GM23338 (cell line): Measurements from ENCODE around the gene SMIM10. TPM values are rescaled to one million over a fixed set of nuclear protein-coding genes. Genes with fewer than 3 reads are reported as not detected.

ENCODE experiments used
- ATAC-seq: fragments of 200-7000 bp; cut with Tn5 transposase; 3 replicates; pipeline ENCODE4 v1.9.1; 2020
- DNase-seq: peaks from one replicate; pipeline ENCODE4 v3.0.0-alpha.2; 2015; ENCODE audit warnings: low spot score
- H2AFZ ChIP-seq: fragments of 200-600 bp; sonication (generic); 2 replicates; pipeline ENCODE4 v1.8.0; 2016; ENCODE audit warnings: antibody characterized with exemption, mild to moderate bottlenecking, moderate library complexity
- H3F3A ChIP-seq: fragments of 200-600 bp; sonication (generic); replicated peaks from 2 replicates; pipeline ENCODE4 v1.8.0; 2017; ENCODE audit warnings: antibody characterized with exemption, mixed run types, low read depth
- H3K27ac ChIP-seq: fragments of 200-600 bp; sonication (generic); 2 replicates; pipeline ENCODE4 v1.6.1; 2016; ENCODE audit warnings: low read depth
- H3K27me3 ChIP-seq: fragments of 200-600 bp; sonication (generic); 2 replicates; pipeline ENCODE4 v1.8.0; 2016; ENCODE audit warnings: mild to moderate bottlenecking, mixed run types, moderate library complexity; ENCODE audit not compliant: insufficient read depth
- H3K36me3 ChIP-seq: fragments of 200-600 bp; sonication (generic); 2 replicates; pipeline ENCODE4 v1.8.0; 2016; ENCODE audit warnings: mild to moderate bottlenecking; ENCODE audit not compliant: insufficient read depth
- H3K4me1 ChIP-seq: fragments of 200-600 bp; sonication (generic); 2 replicates; pipeline ENCODE4 v1.8.0; 2016; ENCODE audit warnings: mild to moderate bottlenecking, moderate library complexity; ENCODE audit not compliant: insufficient read depth
- H3K4me2 ChIP-seq: fragments of 200-600 bp; sonication (generic); 2 replicates; pipeline ENCODE4 v1.7.1; 2017; ENCODE audit warnings: mixed run types
- H3K4me3 ChIP-seq: fragments of 200-600 bp; sonication (generic); 2 replicates; pipeline ENCODE4 v1.6.1; 2016; ENCODE audit warnings: mixed run types
- H3K79me2 ChIP-seq: fragments of 200-600 bp; sonication (generic); replicated peaks from 2 replicates; pipeline ENCODE4 v1.8.0; 2017; ENCODE audit warnings: mild to moderate bottlenecking; ENCODE audit not compliant: insufficient read depth
- H3K9me2 ChIP-seq: fragments of 200-600 bp; sonication (generic); 2 replicates; pipeline ENCODE4 v1.8.0; 2017; ENCODE audit not compliant: insufficient read depth
- H4K20me1 ChIP-seq: fragments of 200-600 bp; sonication (generic); replicated peaks from 2 replicates; pipeline ENCODE4 v1.8.0; 2017; ENCODE audit warnings: mild to moderate bottlenecking; ENCODE audit not compliant: insufficient read depth
- H3K27ac Mint-ChIP-seq: 2 replicates; pipeline ENCODE4 v1.8.0; 2020; ENCODE audit warnings: inconsistent platforms, mild to moderate bottlenecking, moderate library complexity, mixed read lengths
- H3K27me3 Mint-ChIP-seq: 3 replicates; pipeline ENCODE4 v1.8.0; 2022; ENCODE audit warnings: low read depth, mild to moderate bottlenecking, moderate library complexity, mixed read lengths, inconsistent platforms; ENCODE audit not compliant: insufficient read depth, poor library complexity
- H3K36me3 Mint-ChIP-seq: 3 replicates; pipeline ENCODE4 v1.8.0; 2021; ENCODE audit warnings: low read depth, mild to moderate bottlenecking, inconsistent platforms, moderate library complexity, mixed read lengths
- H3K4me1 Mint-ChIP-seq: 3 replicates; pipeline ENCODE4 v1.8.0; 2020; ENCODE audit warnings: mild to moderate bottlenecking, inconsistent platforms, mixed read lengths
- H3K4me3 Mint-ChIP-seq: 3 replicates; pipeline ENCODE4 v1.8.0; 2021; ENCODE audit warnings: moderate library complexity, mild to moderate bottlenecking, inconsistent platforms, mixed read lengths
- H3K9me3 Mint-ChIP-seq: 3 replicates; pipeline ENCODE4 v1.8.0; 2020; ENCODE audit warnings: moderate library complexity, mild to moderate bottlenecking, inconsistent platforms, mixed read lengths
- CREB1 ChIP-seq: fragments of 250-450 bp; sonication (Bioruptor Pico); IDR thresholded peaks from 2 replicates; pipeline ENCODE4 v1.5.0; 2020; ENCODE audit warnings: low read depth, mild to moderate bottlenecking, moderate library complexity
- CTCF ChIP-seq, 2 experiments: fragments of 200-600 bp in 1 of 2; sonication (generic) in 1 of 2; conservative IDR thresholded peaks; 2 replicates each; pipeline versions ENCODE4 v1.5.1 to v1.6.1; 2016 to 2017; ENCODE audit warnings: antibody characterized with exemption in 2 of 2, low read depth in 2 of 2, mild to moderate bottlenecking in 2 of 2, moderate library complexity in 1 of 2
- ETS1 ChIP-seq: IDR thresholded peaks from 2 replicates; pipeline ENCODE4 v1.6.1; 2016; ENCODE audit warnings: antibody characterized with exemption
- EZH2 ChIP-seq: fragments of 200-600 bp; sonication (generic); IDR thresholded peaks from one replicate; pipeline ENCODE4 v1.8.0; 2017; ENCODE audit warnings: antibody characterized with exemption, mild to moderate bottlenecking, low read depth; ENCODE audit not compliant: unreplicated experiment
- EZH2phosphoT487 ChIP-seq: fragments of 200-600 bp; sonication (generic); IDR thresholded peaks from one replicate; pipeline ENCODE4 v1.8.1; 2018; ENCODE audit warnings: antibody characterized with exemption; ENCODE audit not compliant: unreplicated experiment
- JUNB ChIP-seq: IDR thresholded peaks from one replicate; pipeline ENCODE4 v1.6.1; 2016; ENCODE audit warnings: antibody characterized with exemption; ENCODE audit not compliant: unreplicated experiment
- NANOG ChIP-seq: IDR thresholded peaks from 2 replicates; pipeline ENCODE4 v1.6.1; 2016; ENCODE audit warnings: antibody characterized with exemption, borderline replicate concordance
- POLR2AphosphoS5 ChIP-seq: IDR thresholded peaks from 2 replicates; pipeline ENCODE4 v1.6.1; 2016; ENCODE audit warnings: antibody characterized with exemption, low read depth
- REST ChIP-seq: IDR thresholded peaks from one replicate; pipeline ENCODE4 v1.6.1; 2018; ENCODE audit warnings: antibody characterized with exemption; ENCODE audit not compliant: unreplicated experiment
- STAT1 ChIP-seq: IDR thresholded peaks from one replicate; pipeline ENCODE4 v1.6.1; 2016; ENCODE audit warnings: antibody characterized with exemption; ENCODE audit not compliant: unreplicated experiment
- ZNF114 ChIP-seq: fragments of 250-450 bp; sonication (Bioruptor Pico); IDR thresholded peaks from 2 replicates; pipeline ENCODE4 v1.5.0; 2020; ENCODE audit warnings: mild to moderate bottlenecking, moderate library complexity
- ZNF331 ChIP-seq: fragments of 250-450 bp; sonication (Bioruptor Pico); IDR thresholded peaks from 2 replicates; pipeline ENCODE4 v1.5.0; 2020; ENCODE audit warnings: low read depth, mild to moderate bottlenecking, moderate library complexity
- ZNF462 ChIP-seq: fragments of 250-450 bp; sonication (Bioruptor Pico); IDR thresholded peaks from 2 replicates; pipeline ENCODE4 v1.5.0; 2020; ENCODE audit warnings: mild to moderate bottlenecking, moderate library complexity
- polyA plus RNA-seq: library from polyadenylated mRNA; unstranded; fragments of >200 nt; fragmentation: Nextera tagmentation; extraction: Ambion mirVana; gene quantifications from 2 replicates; pipeline ENCODE4 v1.2.1, GENCODE V29; 2016
- total RNA-seq: library from RNA; depleted of rRNA; stranded (reverse); fragments of >200 nt; shearing (Covaris generic); gene quantifications from 2 replicates; pipeline ENCODE4 v1.2.3, GENCODE V29; 2014

Gene SMIM10
- total and polyA plus RNA-seq, 2 experiments from 2014 or later, result 1.7 to 4.8 TPM

- H3K4me2 ChIP-seq, result no peak overlapping the region
- H3K36me3 ChIP-seq, result no peaks in the 10 kb centered on the region
- Mint-ChIP-seq H3K27me3 (peaks cover 7% of the 10 kb centered on the region), H3K9me3 (no peaks in the 10 kb centered on the region; the same call in 1 of the 3 replicates), H3K27ac (no peak overlapping the region), H3K36me3 (no peaks in the 10 kb centered on the region), H3K4me3 (no peak overlapping the region), H3K4me1 (no peaks in the 10 kb centered on the region)
- DNase-seq, result no peak
- no peaks in the 10 kb centered on the region for H3K79me2 ChIP-seq
- no peaks in the 10 kb centered on the region for H3K9me2 ChIP-seq
- no peak for ATAC-seq
- H3F3A ChIP-seq, result no peaks in the 10 kb centered on the region
- H3K4me1 ChIP-seq, result no peaks in the 10 kb centered on the region
- H4K20me1 ChIP-seq, result no peaks in the 10 kb centered on the region
- no peak for TF ChIP-seq EZH2phosphoT487
- TF ChIP-seq ZNF114 (CRISPR knock-in tag), result no peak
- TF ChIP-seq ETS1, result no peak
- no peak for TF ChIP-seq EZH2
- no peak for TF ChIP-seq ZNF462 (CRISPR knock-in tag)
- no peak for TF ChIP-seq CREB1 (CRISPR knock-in tag)
- no peak for TF ChIP-seq CTCF (conservative IDR thresholded peaks at IDR 0.05; ENCODE audit: low read depth in 2 of 2)
- TF ChIP-seq NANOG, result no peak
- TF ChIP-seq JUNB, result no peak
- TF ChIP-seq ZNF331 (CRISPR knock-in tag), result no peak
- no peak for TF ChIP-seq REST
- TF ChIP-seq STAT1, result no peak
- TF ChIP-seq POLR2AphosphoS5, result no peak
- no peak overlapping the region for H3K4me3 ChIP-seq
- no peaks in the 10 kb centered on the region for H3K27me3 ChIP-seq
- no peak overlapping the region for H2AFZ ChIP-seq
- H3K27ac ChIP-seq, result no peak overlapping the region
Observed at GRCh38 chrX:134957836-134958235, 33.0 kb upstream of the SMIM10 start.
